ENCODE data around the gene KCNIP4. TPM values are rescaled to one million over a fixed set of nuclear protein-coding genes. Genes with fewer than 3 reads are reported as not detected.

Gene KCNIP4
- total and polyA plus RNA-seq, 11 donors, result 0.19 TPM; not detected in 10

- no peaks in the 10 kb centered on the region for H3K9me3 ChIP-seq
- TF ChIP-seq, protein P1, sequence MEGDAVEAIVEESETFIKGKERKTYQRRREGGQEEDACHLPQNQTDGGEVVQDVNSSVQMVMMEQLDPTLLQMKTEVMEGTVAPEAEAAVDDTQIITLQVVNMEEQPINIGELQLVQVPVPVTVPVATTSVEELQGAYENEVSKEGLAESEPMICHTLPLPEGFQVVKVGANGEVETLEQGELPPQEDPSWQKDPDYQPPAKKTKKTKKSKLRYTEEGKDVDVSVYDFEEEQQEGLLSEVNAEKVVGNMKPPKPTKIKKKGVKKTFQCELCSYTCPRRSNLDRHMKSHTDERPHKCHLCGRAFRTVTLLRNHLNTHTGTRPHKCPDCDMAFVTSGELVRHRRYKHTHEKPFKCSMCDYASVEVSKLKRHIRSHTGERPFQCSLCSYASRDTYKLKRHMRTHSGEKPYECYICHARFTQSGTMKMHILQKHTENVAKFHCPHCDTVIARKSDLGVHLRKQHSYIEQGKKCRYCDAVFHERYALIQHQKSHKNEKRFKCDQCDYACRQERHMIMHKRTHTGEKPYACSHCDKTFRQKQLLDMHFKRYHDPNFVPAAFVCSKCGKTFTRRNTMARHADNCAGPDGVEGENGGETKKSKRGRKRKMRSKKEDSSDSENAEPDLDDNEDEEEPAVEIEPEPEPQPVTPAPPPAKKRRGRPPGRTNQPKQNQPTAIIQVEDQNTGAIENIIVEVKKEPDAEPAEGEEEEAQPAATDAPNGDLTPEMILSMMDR (IDR thresholded peaks at IDR 0.05), result no peak
- no peak for TF ChIP-seq POLR2A (IDR thresholded peaks at IDR 0.05)
- H3K4me1 ChIP-seq, result no peaks in the 10 kb centered on the region
- H3K27me3 ChIP-seq, result no peaks in the 10 kb centered on the region
- intact Hi-C loops (cut with DNase I), result no loop called here
- H3K4me3 ChIP-seq, result no peak overlapping the region
- ATAC-seq (no peak), DNase-seq (no peak)
- no peak overlapping the region for H3K27ac ChIP-seq
- H3K36me3 ChIP-seq, result no peaks in the 10 kb centered on the region
- 71 to 86% (median 75%) methylated on average over 1 of the region's 1 CpG for WGBS, 4 donors
Measured at GRCh38 chr4:21203416-21203815, 745.2 kb downstream of the KCNIP4 start.

DNA sequence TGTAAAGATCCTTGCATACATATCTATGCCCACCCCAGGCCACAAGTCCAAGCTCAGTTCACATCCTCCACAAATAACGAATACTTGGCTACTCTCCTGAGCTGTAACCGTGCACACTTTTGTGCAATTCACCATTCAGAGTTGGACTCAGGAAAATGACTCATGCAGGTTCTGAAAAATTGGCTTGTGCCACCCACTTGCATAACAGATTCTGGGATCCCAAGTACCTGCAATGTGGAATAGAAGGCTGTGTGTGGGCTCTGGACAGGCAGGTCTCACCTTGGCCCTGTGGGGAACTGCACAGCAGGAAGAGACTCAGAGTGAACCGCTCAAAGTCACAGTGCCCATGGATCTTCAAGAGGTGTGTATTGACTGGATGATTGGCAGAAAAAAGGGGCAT is 745.6 kb downstream of the KCNIP4 start:
- TF ChIP-seq, protein P1 (IDR thresholded peaks at IDR 0.05), result no peak
- TF ChIP-seq POLR2A (IDR thresholded peaks at IDR 0.05), result no peak
- DNase-seq, result no peak
- Histone ChIP-seq H3K9me3 (no peaks in the 10 kb centered on the region), H3K4me1 (no peaks in the 10 kb centered on the region), H3K4me3 (no peak overlapping the region), H3K27me3 (no peaks in the 10 kb centered on the region), H3K27ac (no peak overlapping the region), H3K36me3 (no peaks in the 10 kb centered on the region)
- intact Hi-C loops (cut with DNase I), result no loop called here
- no peak for ATAC-seq
- WGBS, 4 donors, result 83 to 87% (median 85%) methylated on average over 3 of the region's 3 CpGs

DNA sequence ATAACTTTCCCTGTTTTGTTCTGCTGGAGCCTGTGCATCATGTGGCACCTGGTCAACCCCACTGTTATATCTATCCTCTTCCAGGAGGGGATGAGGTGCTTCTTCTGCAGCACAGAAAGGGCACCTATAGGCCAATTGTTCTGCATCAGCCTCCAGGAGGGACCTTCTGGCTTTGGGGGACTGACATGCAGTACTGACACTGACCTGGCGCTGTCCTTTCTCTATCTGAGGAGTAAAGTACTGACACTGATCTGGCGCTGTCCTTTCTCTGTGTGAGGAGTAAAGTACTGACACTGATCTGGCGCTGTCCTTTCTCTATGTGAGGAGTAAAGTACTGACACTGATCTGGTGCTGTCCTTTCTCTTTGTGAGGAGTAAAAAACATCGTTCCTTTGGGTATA is 749.9 kb downstream of the KCNIP4 start:
- intact Hi-C loops (cut with DNase I), result no loop called here
- 76 to 79% (median 77%) methylated on average over 4 of the region's 4 CpGs for WGBS, 4 donors

DNA sequence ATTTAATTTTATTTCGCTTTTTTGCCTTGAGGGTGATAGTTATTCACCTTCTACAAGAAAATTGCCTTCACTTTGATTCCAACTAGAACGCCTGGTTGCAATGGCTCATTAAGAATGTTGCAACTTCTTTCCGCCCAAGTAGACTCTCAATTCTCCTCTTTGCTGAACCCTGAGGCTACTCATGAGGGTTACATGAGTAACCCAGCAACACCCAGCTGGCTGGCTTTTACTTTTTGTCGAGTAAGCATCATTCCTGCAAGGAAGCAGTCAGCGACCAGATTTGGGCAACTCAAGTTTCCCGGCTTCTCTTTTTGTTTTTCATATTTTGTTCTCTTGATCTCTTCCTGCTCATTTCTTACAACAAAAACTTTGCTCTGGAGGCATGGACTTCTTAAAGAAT is 752.9 kb downstream of the KCNIP4 start:
- DNase-seq, result no peak
- 74 to 82% (median 80%) methylated on average over 6 of the region's 6 CpGs for WGBS, 4 donors
- Histone ChIP-seq H3K36me3 (no peaks in the 10 kb centered on the region), H3K27ac (no peak overlapping the region), H3K27me3 (no peaks in the 10 kb centered on the region), H3K4me3 (no peak overlapping the region), H3K4me1 (no peaks in the 10 kb centered on the region), H3K9me3 (no peaks in the 10 kb centered on the region)
- TF ChIP-seq, protein P1 (IDR thresholded peaks at IDR 0.05), result no peak
- TF ChIP-seq POLR2A (IDR thresholded peaks at IDR 0.05), result no peak
- intact Hi-C loops (cut with DNase I), result no loop called here
- no peak for ATAC-seq

More for the DNA sequence above, 749.9 kb downstream of the KCNIP4 start:
- Histone ChIP-seq H3K4me1 (no peaks in the 10 kb centered on the region), H3K9me3 (no peaks in the 10 kb centered on the region), H3K27me3 (no peaks in the 10 kb centered on the region), H3K36me3 (no peaks in the 10 kb centered on the region), H3K27ac (no peak overlapping the region), H3K4me3 (no peak overlapping the region)
- no peak for DNase-seq
- TF ChIP-seq, protein P1 (IDR thresholded peaks at IDR 0.05), result no peak
- TF ChIP-seq POLR2A (IDR thresholded peaks at IDR 0.05), result no peak
- ATAC-seq, result no peak

Data from heart left ventricle (tissue), 16 donors.